GM12878 (cell line): ENCODE results near the gene TDRD9. TPM values are rescaled to one million over a fixed set of nuclear protein-coding genes. Genes with fewer than 3 reads are reported as not detected.

Experiments
- ATAC-seq: fragments of 200-7000 bp; cut with Tn5 transposase; 3 replicates; pipeline ENCODE4 v1.9.1; 2020; ENCODE audit warnings: mild to moderate bottlenecking, moderate library complexity
- BruUV-seq: library from RNA; stranded (reverse); fragments of 400-500 nt; replicated peaks from 2 replicates; lab custom pipeline; 2021; lab: Mats Ljungman, UMichigan
- CTCF ChIA-PET: fragments of 300-600 bp; sonication (Branson Sonifier 250); formaldehyde crosslinking; extraction: SDS; loops from one replicate; lab custom pipeline; 2021; ENCODE audit warnings: inconsistent platforms; lab: Yijun Ruan, JAX
- POLR2A ChIA-PET: fragments of 350-600 bp; formaldehyde crosslinking; extraction: SDS; loops from one replicate; lab custom pipeline; 2021; ENCODE audit warnings: inconsistent platforms; lab: Charles Lee
- RAD21 ChIA-PET: fragments of 300-600 bp; sonication (Branson Sonifier 250); formaldehyde crosslinking; loops from one replicate; lab custom pipeline; 2023; ENCODE audit warnings: antibody characterized with exemption; ENCODE audit not compliant: unreplicated experiment; lab: Charles Lee
- SMC1A ChIA-PET: fragments of 300-600 bp; sonication (Branson Sonifier 250); formaldehyde crosslinking; loops from one replicate; lab custom pipeline; 2023; ENCODE audit not compliant: unreplicated experiment, uncharacterized antibody; lab: Charles Lee
- DNase-seq: peaks from one replicate; pipeline ENCODE4 v3.0.0-alpha.2; 2011; ENCODE audit warnings: low read depth, low spot score
- FAIRE-seq: peaks from 3 replicates; lab custom pipeline; 2011; peaks lifted over from hg19 to GRCh38; lab: Jason Lieb, UNC
- H2AFZ ChIP-seq: 2 replicates; pipeline ENCODE4 v1.6.0; 2011; ENCODE audit warnings: low read depth, low read length, control low read depth; ENCODE audit not compliant: control insufficient read depth
- H3K27ac ChIP-seq: 2 replicates; pipeline ENCODE4 v1.5.1; 2011; ENCODE audit warnings: control low read depth; ENCODE audit not compliant: control insufficient read depth, insufficient read depth
- H3K27me3 ChIP-seq, 2 experiments: replicated peaks in 1 of 2; 2 replicates each; pipeline versions ENCODE4 v1.6.0 to v1.6.1; 2011; ENCODE audit warnings: low read length in 1 of 2; ENCODE audit not compliant: control insufficient read depth in 2 of 2, insufficient read depth in 2 of 2
- H3K36me3 ChIP-seq, 2 experiments: 2 replicates each; pipeline ENCODE4 v1.5.1; 2011; ENCODE audit warnings: low read length in 1 of 2; ENCODE audit not compliant: control insufficient read depth in 2 of 2, insufficient read depth in 2 of 2
- H3K4me1 ChIP-seq: 2 replicates; pipeline ENCODE4 v1.6.1; 2011; ENCODE audit warnings: mild to moderate bottlenecking, low read length, moderate library complexity, mixed read lengths; ENCODE audit not compliant: control insufficient read depth, insufficient read depth
- H3K4me2 ChIP-seq: 2 replicates; pipeline ENCODE4 v1.6.0; 2011; ENCODE audit warnings: control low read depth; ENCODE audit not compliant: control insufficient read depth, insufficient read depth
- H3K4me3 ChIP-seq: fragments of 200-600 bp; sonication (generic); 2 replicates; pipeline ENCODE4 v1.5.1; 2016
- H3K79me2 ChIP-seq: 2 replicates; pipeline ENCODE4 v1.6.0; 2011; ENCODE audit warnings: low read length; ENCODE audit not compliant: control insufficient read depth, insufficient read depth
- H3K9ac ChIP-seq: 2 replicates; pipeline ENCODE4 v1.8.0; 2011; ENCODE audit warnings: low read length, control low read depth, mixed read lengths; ENCODE audit not compliant: control insufficient read depth, insufficient read depth
- H3K9me3 ChIP-seq: replicated peaks from 3 replicates; pipeline ENCODE4 v1.5.1; 2011; ENCODE audit warnings: mild to moderate bottlenecking, low read length; ENCODE audit not compliant: control insufficient read depth, insufficient read depth
- H4K20me1 ChIP-seq: 2 replicates; pipeline ENCODE4 v1.6.0; 2011; ENCODE audit not compliant: control insufficient read depth, insufficient read depth
- ASH2L ChIP-seq: fragments of 300-600, 200-600 bp; sonication (generic); IDR thresholded peaks from 2 replicates; pipeline ENCODE4 v1.6.1; 2017; ENCODE audit warnings: low read depth, mild to moderate bottlenecking, borderline replicate concordance
- BACH1 ChIP-seq: fragments of 450-650 bp; IDR thresholded peaks from 2 replicates; pipeline ENCODE4 v1.6.1; 2017; ENCODE audit warnings: mild to moderate bottlenecking, borderline replicate concordance
- CBFB ChIP-seq: IDR thresholded peaks from 2 replicates; pipeline ENCODE4 v1.6.1; 2016; ENCODE audit warnings: antibody characterized with exemption, low read depth
- CBX3 ChIP-seq: fragments of 200-600 bp; sonication (generic); IDR thresholded peaks from 2 replicates; pipeline ENCODE4 v1.6.1; 2016; ENCODE audit warnings: low read depth, borderline replicate concordance
- CEBPB ChIP-seq, 2 experiments: fragments of 150-350 bp in 1 of 2; IDR thresholded peaks; 2 replicates each; pipeline ENCODE4 v1.6.1; 2012 to 2014; ENCODE audit warnings: low read depth in 2 of 2, low read length in 2 of 2, borderline replicate concordance in 1 of 2, inconsistent platforms in 1 of 2
- E2F8 ChIP-seq: fragments of 450-650 bp; IDR thresholded peaks from 2 replicates; pipeline ENCODE4 v1.6.1; 2018; ENCODE audit warnings: mild to moderate bottlenecking, low read depth, moderate library complexity; ENCODE audit not compliant: partially characterized antibody
- FOS ChIP-seq: IDR thresholded peaks from 3 replicates; pipeline ENCODE4 v1.6.1; 2011; ENCODE audit warnings: borderline replicate concordance; ENCODE audit not compliant: insufficient read length; ENCODE audit errors: extremely low read depth
- KDM1A ChIP-seq: fragments of 200-600 bp; sonication (generic); IDR thresholded peaks from 2 replicates; pipeline ENCODE4 v1.6.1; 2016; ENCODE audit warnings: borderline replicate concordance
- PAX5 ChIP-seq: IDR thresholded peaks from 2 replicates; pipeline ENCODE4 v1.6.1; 2011; ENCODE audit warnings: low read depth, low read length, borderline replicate concordance
- SP1 ChIP-seq: IDR thresholded peaks from one replicate; pipeline ENCODE4 v1.6.1; 2011; ENCODE audit warnings: low read depth, low read length
- TARDBP ChIP-seq: IDR thresholded peaks from 2 replicates; pipeline ENCODE4 v1.6.1; 2016; ENCODE audit warnings: borderline replicate concordance
- TBL1XR1 ChIP-seq: IDR thresholded peaks from 2 replicates; pipeline ENCODE4 v1.6.1; 2012; ENCODE audit warnings: low read depth, low read length, improper control_type of control experiment
- ZBTB11 ChIP-seq: fragments of 450-650 bp; formaldehyde crosslinking; IDR thresholded peaks from 2 replicates; pipeline ENCODE4 v1.5.0; 2022; ENCODE audit warnings: mild to moderate bottlenecking, missing genetic modification characterization
- WGBS: methylation state at CpG from one replicate; pipeline ENCODE4 v1.1.6; 2016; ENCODE audit warnings: low lambda C conversion rate; ENCODE audit not compliant: insufficient replicate concordance, insufficient coverage; ENCODE audit errors: missing lambda C conversion rate; 5-methylcytosine and 5-hydroxymethylcytosine counted together
- in situ Hi-C: fragments of 300-500 bp; cut with MboI; formaldehyde crosslinking; loops from 9 replicates; pipeline ENCODE4 v1.14.3; 2018; ENCODE audit warnings: mixed read lengths
- intact Hi-C: fragments of 100-400 bp; cut with micrococcal nuclease; formaldehyde crosslinking; loops from one replicate; pipeline ENCODE4 v1.14.2; 2022; ENCODE audit not compliant: unreplicated experiment
- polyA plus RNA-seq, 11 experiments: library from polyadenylated mRNA; depleted of rRNA in 4 of 11; unstranded in 6 of 11; stranded (reverse) in 5 of 11; fragments of >200 nt; fragmentation: Nextera tagmentation in 4 of 11; fragmentation: Illumina TruSeq in 1 of 11; extraction: Ambion mirVana in 4 of 11; extraction: Trizol in 1 of 11; gene quantifications; 1 replicate in 1 of 11; 2 replicates in 10 of 11; pipeline versions ENCODE4 v1.2.1 to v1.2.3, GENCODE V29; 2011 to 2016; ENCODE audit warnings: inconsistent platforms in 2 of 11, missing spikeins in 2 of 11, low read depth in 1 of 11
- total RNA-seq, 4 experiments: library from RNA; depleted of rRNA in 3 of 4; stranded (reverse); fragments of >200 nt in 3 of 4; fragmentation: Illumina TruSeq in 1 of 4; extraction: Trizol in 1 of 4; gene quantifications; 2 replicates each; pipeline versions ENCODE4 v1.2.1 to v1.2.3, GENCODE V29; 2013 to 2021
- TF ChIP-seq, protein P1 (sequence below): IDR thresholded peaks from 2 replicates; pipeline ENCODE4 v1.6.1; 2012; ENCODE audit warnings: low read depth, low read length, improper control_type of control experiment
- TF ChIP-seq, protein P2 (sequence below): fragments of 450-650 bp; formaldehyde crosslinking; IDR thresholded peaks from 2 replicates; pipeline ENCODE4 v1.4.0; 2022; ENCODE audit warnings: mild to moderate bottlenecking, moderate library complexity

TDRD9 gene
- total and polyA plus RNA-seq, 10 of the 15 experiments (the other 5 are each of a cell fraction or from before 2014, with no cell fraction given): 0.12 TPM; not detected in 9

DNA sequence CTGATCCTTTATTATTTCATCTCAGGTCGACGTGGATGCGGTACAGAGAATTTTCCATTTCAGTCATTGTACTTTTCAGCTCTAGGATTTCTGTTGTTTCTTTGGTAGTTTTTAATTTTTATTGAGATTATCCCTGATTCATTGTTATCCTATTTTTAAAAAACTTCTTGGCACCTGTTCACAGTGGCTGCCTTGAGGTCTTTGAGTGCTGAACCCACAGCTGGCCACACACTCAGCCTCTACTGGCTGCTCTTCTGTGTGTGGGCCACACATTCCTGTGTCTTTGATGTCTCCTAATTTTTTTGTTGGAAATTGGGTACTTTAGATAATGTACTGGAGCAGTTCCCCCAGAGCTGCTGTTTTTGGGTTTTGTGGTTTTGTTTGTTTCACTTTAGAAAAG, 119.5 kb downstream of the TDRD9 start:
- ChIA-PET SMC1A (interaction anchor here (0.7 to 1.5 kb wide), 4 partner anchors 30 to 239 kb away, joined by 3 to 4 read pairs (median 3); no protein-coding TSS in a partner anchor), CTCF (interaction anchor here (0.5 kb wide), 1 partner anchor 231 kb away, joined by 3 read pairs; no protein-coding TSS in a partner anchor), POLR2A (no interaction called here)
- TF ChIP-seq BACH1 (no peak), CBFB (no peak), TBL1XR1 (no peak), ZBTB11 (CRISPR knock-in tag) (no peak), CBX3 (no peak), FOS (no peak), KDM1A (no peak), TARDBP (no peak), E2F8 (no peak), SP1 (no peak), ASH2L (no peak), PAX5 (no peak), CEBPB (IDR thresholded peaks at IDR 0.05; ENCODE audit: borderline replicate concordance in 1 of 2, low read depth in 2 of 2, low read length in 2 of 2) (no peak)
- TF ChIP-seq, protein P1, sequence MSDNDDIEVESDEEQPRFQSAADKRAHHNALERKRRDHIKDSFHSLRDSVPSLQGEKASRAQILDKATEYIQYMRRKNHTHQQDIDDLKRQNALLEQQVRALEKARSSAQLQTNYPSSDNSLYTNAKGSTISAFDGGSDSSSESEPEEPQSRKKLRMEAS: no peak
- TF ChIP-seq, protein P2, sequence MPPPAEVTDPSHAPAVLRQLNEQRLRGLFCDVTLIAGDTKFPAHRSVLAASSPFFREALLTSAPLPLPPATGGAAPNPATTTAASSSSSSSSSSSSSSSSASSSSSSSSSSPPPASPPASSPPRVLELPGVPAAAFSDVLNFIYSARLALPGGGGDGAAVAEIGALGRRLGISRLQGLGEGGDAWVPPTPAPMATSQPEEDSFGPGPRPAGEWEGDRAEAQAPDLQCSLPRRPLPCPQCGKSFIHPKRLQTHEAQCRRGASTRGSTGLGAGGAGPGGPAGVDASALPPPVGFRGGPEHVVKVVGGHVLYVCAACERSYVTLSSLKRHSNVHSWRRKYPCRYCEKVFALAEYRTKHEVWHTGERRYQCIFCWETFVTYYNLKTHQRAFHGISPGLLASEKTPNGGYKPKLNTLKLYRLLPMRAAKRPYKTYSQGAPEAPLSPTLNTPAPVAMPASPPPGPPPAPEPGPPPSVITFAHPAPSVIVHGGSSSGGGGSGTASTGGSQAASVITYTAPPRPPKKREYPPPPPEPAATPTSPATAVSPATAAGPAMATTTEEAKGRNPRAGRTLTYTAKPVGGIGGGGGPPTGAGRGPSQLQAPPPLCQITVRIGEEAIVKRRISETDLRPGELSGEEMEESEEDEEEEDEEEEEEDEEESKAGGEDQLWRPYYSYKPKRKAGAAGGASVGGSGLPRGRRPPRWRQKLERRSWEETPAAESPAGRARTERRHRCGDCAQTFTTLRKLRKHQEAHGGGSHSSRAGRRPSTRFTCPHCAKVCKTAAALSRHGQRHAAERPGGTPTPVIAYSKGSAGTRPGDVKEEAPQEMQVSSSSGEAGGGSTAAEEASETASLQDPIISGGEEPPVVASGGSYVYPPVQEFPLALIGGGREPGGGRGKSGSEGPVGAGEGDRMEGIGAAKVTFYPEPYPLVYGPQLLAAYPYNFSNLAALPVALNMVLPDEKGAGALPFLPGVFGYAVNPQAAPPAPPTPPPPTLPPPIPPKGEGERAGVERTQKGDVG (CRISPR knock-in tag): no peak

More for the DNA sequence above, 119.5 kb downstream of the TDRD9 start:
- Histone ChIP-seq H3K27me3 (peaks cover 0 to under 1% of the 10 kb centered on the region in 2 experiments; a peak in 2 of 4 replicates), H3K4me1 (no peaks in the 10 kb centered on the region; the same call in 1 of the 2 replicates), H3K36me3 (no peaks in the 10 kb centered on the region), H3K9ac (no peak overlapping the region), H2AFZ (no peak overlapping the region), H4K20me1 (no peaks in the 10 kb centered on the region), H3K9me3 (no peaks in the 10 kb centered on the region), H3K79me2 (no peaks in the 10 kb centered on the region), H3K27ac (no peak overlapping the region), H3K4me2 (no peak overlapping the region), H3K4me3 (no peak overlapping the region)
- DNase-seq (no peak), ATAC-seq (no peak), FAIRE-seq (no peak)
- intact Hi-C loops (no loop called here), in situ Hi-C loops (no loop called here)
- RAD21 ChIA-PET: no interaction called here
- BruUV-seq: no TSS peak
- 53% methylated on average over 3 of the region's 3 CpGs for WGBS
